Endothelial cell of umbilical vein (primary cell): ENCODE measurements around the gene TRMT1. TPM values are rescaled to one million over a fixed set of nuclear protein-coding genes. Genes with fewer than 3 reads are reported as not detected.

ENCODE experiments used
- BruUV-seq: library from RNA; stranded (reverse); fragments of 400-500 nt; replicated peaks from 2 replicates; lab custom pipeline; 2021; lab: Mats Ljungman, UMichigan
- CTCF ChIA-PET: fragments of 300-600, 350-600 bp; sonication (Branson Sonifier 250); formaldehyde crosslinking; loops from one replicate; lab custom pipeline; 2021; ENCODE audit warnings: antibody characterized with exemption, inconsistent platforms; lab: Charles Lee
- POLR2A ChIA-PET: fragments of 300-600, 350-600 bp; sonication (Branson Sonifier 250); formaldehyde crosslinking; loops from one replicate; lab custom pipeline; 2021; ENCODE audit warnings: antibody characterized with exemption, inconsistent platforms; lab: Charles Lee
- DNase-seq: peaks from one replicate; pipeline ENCODE4 v3.0.0-alpha.2; 2011; ENCODE audit warnings: low read depth, low spot score
- FAIRE-seq: peaks from 2 replicates; lab custom pipeline; 2011; peaks lifted over from hg19 to GRCh38; lab: Jason Lieb, UNC
- H2AFZ ChIP-seq: 2 replicates; pipeline ENCODE4 v1.6.0; 2012; ENCODE audit warnings: low read depth, low read length, control low read depth, inconsistent platforms
- H3K27ac ChIP-seq: 2 replicates; pipeline ENCODE4 v1.5.1; 2011; ENCODE audit warnings: low read depth, mild to moderate bottlenecking, control low read depth, low read length, moderate library complexity; ENCODE audit not compliant: insufficient read depth
- H3K27me3 ChIP-seq, 2 experiments: 2 replicates each; pipeline versions ENCODE4 v1.6.0 to v1.6.1; 2011; ENCODE audit warnings: low read length in 2 of 2, mixed read lengths in 1 of 2; ENCODE audit not compliant: control insufficient read depth in 2 of 2, insufficient read depth in 2 of 2
- H3K36me3 ChIP-seq, 2 experiments: 2 replicates in 1 of 2; 3 replicates in 1 of 2; pipeline ENCODE4 v1.5.1; 2011; ENCODE audit warnings: low read length in 2 of 2, mild to moderate bottlenecking in 1 of 2, moderate library complexity in 1 of 2; ENCODE audit not compliant: control insufficient read depth in 2 of 2, insufficient read depth in 2 of 2; ENCODE audit errors: extremely low read depth in 1 of 2
- H3K4me1 ChIP-seq: 3 replicates; pipeline ENCODE4 v1.5.1; 2011; ENCODE audit warnings: mild to moderate bottlenecking, low read length; ENCODE audit not compliant: control insufficient read depth, insufficient read depth; ENCODE audit errors: extremely low read depth
- H3K4me2 ChIP-seq: 2 replicates; pipeline ENCODE4 v1.6.1; 2011; ENCODE audit warnings: low read length, control low read depth, mixed read lengths; ENCODE audit not compliant: insufficient read depth
- H3K4me3 ChIP-seq, 3 experiments: fragments of 200-600 bp in 1 of 3; sonication (generic), shearing (Covaris generic) in 1 of 3; replicated peaks in 1 of 3; 2 replicates each; pipeline ENCODE4 v1.5.1; 2011 to 2016; ENCODE audit warnings: control low read depth in 3 of 3, low read length in 3 of 3, mild to moderate bottlenecking in 2 of 3, inconsistent platforms in 1 of 3, low read depth in 1 of 3, moderate library complexity in 1 of 3; ENCODE audit not compliant: insufficient read depth in 1 of 3
- H3K79me2 ChIP-seq: 2 replicates; pipeline ENCODE4 v1.6.0; 2012; ENCODE audit warnings: low read length, inconsistent platforms; ENCODE audit not compliant: control insufficient read depth, insufficient read depth
- H3K9ac ChIP-seq: replicated peaks from 2 replicates; pipeline ENCODE3; 2011; ENCODE audit warnings: low read length, control low read depth; ENCODE audit not compliant: insufficient read depth; ENCODE audit errors: extremely low read depth
- H3K9me1 ChIP-seq: replicated peaks from 3 replicates; pipeline ENCODE4 v1.6.0; 2011; ENCODE audit warnings: mild to moderate bottlenecking, low read length; ENCODE audit not compliant: control insufficient read depth, insufficient read depth; ENCODE audit errors: extremely low read depth
- H3K9me3 ChIP-seq: replicated peaks from 2 replicates; pipeline ENCODE4 v1.5.1; 2012; ENCODE audit warnings: low read length, inconsistent platforms; ENCODE audit not compliant: control insufficient read depth, insufficient read depth
- H4K20me1 ChIP-seq: replicated peaks from 2 replicates; pipeline ENCODE3; 2011; ENCODE audit warnings: mild to moderate bottlenecking, low read length; ENCODE audit not compliant: control insufficient read depth, insufficient read depth; ENCODE audit errors: extremely low read depth
- CTCF ChIP-seq, 2 donors: IDR thresholded peaks; 1 replicate in 1 of 2; 2 replicates in 1 of 2; pipeline ENCODE4 v1.5.1; 2011; ENCODE audit warnings: low read length in 2 of 2, mild to moderate bottlenecking in 2 of 2, moderate library complexity in 2 of 2, control low read depth in 1 of 2, inconsistent platforms in 1 of 2, low read depth in 1 of 2; ENCODE audit not compliant: insufficient read depth in 1 of 2; ENCODE audit errors: extremely low read depth in 1 of 2
- EZH2 ChIP-seq: IDR thresholded peaks from 2 replicates; pipeline ENCODE4 v1.6.1; 2012; ENCODE audit warnings: borderline replicate concordance, low read depth, mild to moderate bottlenecking, moderate library complexity, low read length, inconsistent platforms; ENCODE audit not compliant: severe bottlenecking
- FOS ChIP-seq: IDR thresholded peaks from 2 replicates; pipeline ENCODE4 v1.6.1; 2011; ENCODE audit warnings: mild to moderate bottlenecking, low read length, moderate library complexity, borderline replicate concordance; ENCODE audit not compliant: insufficient read depth
- GATA2 ChIP-seq: IDR thresholded peaks from 2 replicates; pipeline ENCODE4 v1.7.0; 2011; ENCODE audit warnings: low read depth, mild to moderate bottlenecking, moderate library complexity, mixed read lengths, low read length; ENCODE audit not compliant: insufficient read length, insufficient read depth
- JUN ChIP-seq: IDR thresholded peaks from 2 replicates; pipeline ENCODE4 v1.6.1; 2011; ENCODE audit warnings: borderline replicate concordance, low read depth; ENCODE audit not compliant: insufficient read length, insufficient read depth
- MYC ChIP-seq: IDR thresholded peaks from one replicate; pipeline ENCODE4 v1.6.1; 2011; ENCODE audit warnings: mild to moderate bottlenecking, low read depth, low read length
- POLR2A ChIP-seq: IDR thresholded peaks from 2 replicates; pipeline ENCODE4 v1.6.1; 2012; ENCODE audit warnings: low read depth, mild to moderate bottlenecking, control low read depth, low read length
- POLR2AphosphoS5 ChIP-seq: IDR thresholded peaks from 2 replicates; pipeline ENCODE4 v1.6.1; 2012; ENCODE audit warnings: low read depth, mild to moderate bottlenecking, control low read depth, low read length, moderate library complexity; ENCODE audit not compliant: insufficient read depth
- dilution Hi-C: fragments of 300-500 bp; cut with MboI; formaldehyde crosslinking; loops from one replicate; pipeline ENCODE4 v1.15.0; 2019; ENCODE audit warnings: low sequenced_read_pairs; ENCODE audit not compliant: extremely low pct_ligation_motif_present
- intact Hi-C: fragments of 100-400 bp; cut with micrococcal nuclease; formaldehyde crosslinking; loops from one replicate; pipeline ENCODE4 v1.10.0; 2022
- polyA plus RNA-seq, 4 experiments: library from polyadenylated mRNA; depleted of rRNA in 3 of 4; stranded (reverse) in 3 of 4; unstranded in 1 of 4; fragments of >200 nt; gene quantifications; 2 replicates each; pipeline versions ENCODE4 v1.2.1 to v1.2.3, GENCODE V29; 2011 to 2012; ENCODE audit warnings: missing spikeins in 1 of 4
- total RNA-seq: library from RNA; stranded (reverse); gene quantifications from 2 replicates; pipeline ENCODE4 v1.2.3, GENCODE V29; 2021
- TF ChIP-seq, protein P1 (sequence below): IDR thresholded peaks from 2 replicates; pipeline ENCODE4 v1.6.1; 2011; ENCODE audit not compliant: insufficient read depth, insufficient read length

Gene TRMT1
- total and polyA plus RNA-seq, 2 donors (not counting 3 experiments of a cell fraction or from before 2014, with no cell fraction given): 46.3 to 53.0 TPM

GRCh38 chr19:13064092-13064489, 52.4 kb downstream of the TRMT1 start:
- H3K27ac ChIP-seq: no peak overlapping the region
- CTCF ChIA-PET: interaction anchor here (0.8 to 15.7 kb wide), 7 partner anchors 19 to 99 kb away, joined by 3 to 463 read pairs (median 7); no protein-coding TSS in a partner anchor

More at GRCh38 chr19:13064092-13064489, 52.4 kb downstream of the TRMT1 start:
- POLR2A ChIA-PET: no interaction called here
- H3K79me2 ChIP-seq: no peaks in the 10 kb centered on the region
- intact Hi-C loops: loop anchor here (5.0 kb wide), 1 partner anchor 42 kb away; no protein-coding TSS in a partner anchor
- no peaks in the 10 kb centered on the region for H3K9me1 ChIP-seq
- no peaks in the 10 kb centered on the region for H4K20me1 ChIP-seq
- no peaks in the 10 kb centered on the region for H3K27me3 ChIP-seq
- no peak overlapping the region for H3K4me3 ChIP-seq
- dilution Hi-C loops: no loop called here
- H3K9ac ChIP-seq: no peak overlapping the region
- H3K36me3 ChIP-seq: no peaks in the 10 kb centered on the region
- DNase-seq (no peak), FAIRE-seq (no peak)
- no TSS peak for BruUV-seq
- H3K9me3 ChIP-seq: no peaks in the 10 kb centered on the region
- H3K4me2 ChIP-seq: no peak overlapping the region
- peaks cover 8% of the 10 kb centered on the region for H3K4me1 ChIP-seq
- H2AFZ ChIP-seq: no peak overlapping the region
- TF ChIP-seq FOS (no peak), POLR2AphosphoS5 (no peak), EZH2 (no peak), MYC (no peak), POLR2A (no peak), JUN (no peak), GATA2 (no peak), CTCF (IDR thresholded peaks at IDR 0.05; ENCODE audit: extremely low read depth in 1 of 2, insufficient read depth in 1 of 2, low read depth in 1 of 2, low read length in 2 of 2) (no peak)
- TF ChIP-seq, protein P1, sequence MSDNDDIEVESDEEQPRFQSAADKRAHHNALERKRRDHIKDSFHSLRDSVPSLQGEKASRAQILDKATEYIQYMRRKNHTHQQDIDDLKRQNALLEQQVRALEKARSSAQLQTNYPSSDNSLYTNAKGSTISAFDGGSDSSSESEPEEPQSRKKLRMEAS: no peak
